NCI-H1048 (cell line): ENCODE results near the gene DPYSL5.
"Not testable (repeated sequence)": the region's sequence is repeated elsewhere in the genome, so short reads cannot be mapped to it uniquely, and the experiment has no call there.

Source experiments
- DNase-seq: peaks from one replicate; lab custom pipeline; 2025; lab: John Stamatoyannopoulos, UW

Gene DPYSL5

GRCh38 chr2:26875065-26875634 is 27.2 kb downstream of the DPYSL5 start:
- no peak for DNase-seq

GRCh38 chr2:26875808-26876207 is 27.9 kb downstream of the DPYSL5 start:
- DNase-seq = no peak

DNA sequence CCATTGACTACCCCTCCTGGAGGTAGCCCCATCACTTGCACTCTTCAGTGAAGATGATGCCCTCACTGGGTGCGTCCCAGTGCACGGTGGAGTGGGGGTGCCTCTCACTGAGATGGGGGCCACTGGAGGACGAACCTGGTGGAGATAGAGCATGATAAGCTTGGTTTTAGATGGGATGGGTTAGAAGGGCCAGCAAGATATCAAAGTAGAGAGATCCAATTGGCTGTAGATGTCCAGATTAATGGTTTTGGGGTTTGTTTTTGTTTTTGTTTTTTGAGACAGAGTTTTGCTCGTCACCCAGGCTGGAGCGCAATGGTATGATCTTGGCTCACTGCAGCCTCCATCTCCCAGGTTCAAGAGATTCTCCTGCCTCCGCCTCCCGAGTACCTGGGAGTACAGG is 28.3 kb downstream of the DPYSL5 start:
- DNase-seq = no peak

GRCh38 chr2:26877276-26877675 is 29.3 kb downstream of the DPYSL5 start:
- DNase-seq = no peak

GRCh38 chr2:26880161-26880560 is 32.2 kb downstream of the DPYSL5 start:
- no peak for DNase-seq

GRCh38 chr2:26880910-26881435 is 33.0 kb downstream of the DPYSL5 start:
- no peak for DNase-seq

DNA sequence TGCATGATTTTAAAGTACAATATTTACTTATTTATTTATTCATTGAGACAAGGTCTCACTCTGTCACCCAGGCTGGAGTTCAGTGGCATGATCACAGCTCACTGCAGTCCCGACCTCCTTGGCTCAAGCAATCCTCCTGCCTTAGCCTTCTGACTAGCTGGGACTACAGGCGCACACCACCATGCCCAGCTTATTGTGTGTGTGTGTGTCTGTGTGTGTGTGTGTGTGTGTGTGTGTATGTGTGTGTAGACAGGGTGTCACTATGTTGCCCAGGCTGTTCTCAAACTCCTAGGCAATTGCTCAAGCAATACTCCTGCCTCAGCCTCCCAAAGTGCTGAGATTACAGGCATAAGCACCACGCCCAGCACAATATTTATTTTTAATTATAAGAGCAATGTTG is 34.3 kb downstream of the DPYSL5 start:
- DNase-seq = not testable (repeated sequence)

DNA sequence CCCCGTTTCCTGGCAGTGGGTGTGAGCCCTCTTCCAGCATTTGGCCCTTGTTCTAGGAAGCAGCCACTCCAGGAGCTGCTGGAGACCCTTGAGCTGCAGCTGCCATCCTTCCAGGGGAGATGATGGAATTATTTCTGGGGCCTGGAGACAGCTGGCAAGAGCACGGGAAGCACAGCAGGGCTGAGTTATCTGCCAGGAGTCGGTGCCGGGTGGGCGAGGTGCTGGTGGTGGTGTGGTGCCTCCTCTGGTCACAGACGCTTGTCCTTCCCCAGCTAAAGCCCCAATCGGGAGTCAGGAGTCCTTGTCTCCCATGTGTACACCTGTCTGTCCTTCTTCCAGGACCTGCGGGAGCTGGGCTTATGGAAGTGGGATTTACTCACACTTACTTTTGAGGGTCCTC is 36.0 kb downstream of the DPYSL5 start:
- DNase-seq = no peak

DNA sequence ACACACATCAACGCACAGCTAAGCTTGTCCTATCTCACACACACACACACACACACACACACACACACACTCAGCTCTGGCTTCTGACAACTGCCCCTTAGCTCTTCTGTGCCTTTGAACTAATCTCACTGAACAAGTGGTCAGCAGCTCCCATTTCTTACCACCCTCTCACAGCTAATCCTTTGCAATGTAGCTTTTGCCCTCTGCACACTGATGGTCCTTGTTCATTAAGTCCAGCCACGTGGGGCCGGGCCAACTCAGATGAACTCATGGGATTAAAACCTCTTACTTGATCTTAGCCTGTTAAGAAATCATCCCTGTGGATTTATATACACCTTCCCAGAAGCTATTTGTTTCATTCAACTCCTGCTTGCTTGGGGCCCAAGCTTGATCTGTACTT is 36.6 kb downstream of the DPYSL5 start:
- DNase-seq = no peak

- DNase-seq = no peak
These were observed 37.9 kb downstream of the DPYSL5 start for GRCh38 chr2:26885651-26886329.

DNA sequence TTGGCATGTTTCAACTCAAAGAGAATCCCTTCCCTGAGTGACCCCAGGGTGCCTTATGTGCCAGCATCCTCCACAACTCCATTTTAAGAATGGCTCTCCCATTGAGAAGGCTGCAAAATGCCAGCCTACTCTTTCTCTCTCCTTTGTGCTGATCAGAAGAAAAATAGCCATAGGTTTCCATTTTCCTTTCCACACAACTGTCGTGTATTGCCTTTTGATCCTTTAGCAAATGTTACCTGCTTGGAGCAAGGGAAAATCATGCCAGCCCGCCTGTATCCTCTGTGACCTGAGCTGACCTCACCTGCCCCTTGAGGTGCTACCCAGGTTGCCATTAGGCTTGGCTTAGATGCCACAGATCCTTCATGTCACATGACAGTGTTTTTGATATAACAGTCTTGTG is 38.8 kb downstream of the DPYSL5 start:
- DNase-seq = no peak

GRCh38 chr2:26887151-26887550 is 39.2 kb downstream of the DPYSL5 start:
- no peak for DNase-seq

DNA sequence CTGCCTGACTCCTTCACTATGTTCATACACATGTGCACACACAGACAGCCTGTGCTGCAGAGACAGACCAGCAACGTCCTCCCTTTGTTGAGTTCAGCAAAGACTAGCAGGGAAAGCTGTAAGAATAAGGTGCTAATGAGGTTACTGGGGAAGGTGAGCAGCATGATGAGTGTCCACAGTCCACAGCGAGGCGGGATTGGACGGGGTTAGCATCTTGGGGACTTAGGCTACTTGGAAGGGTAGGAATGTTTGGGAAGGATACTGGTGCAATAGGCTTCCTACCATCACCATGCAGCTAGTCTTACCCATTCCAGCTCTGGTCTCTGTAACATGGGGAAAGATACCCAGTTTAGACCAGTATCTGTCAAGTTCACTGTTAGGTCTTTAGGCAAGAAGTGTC is 41.9 kb downstream of the DPYSL5 start:
- DNase-seq = no peak

DNA sequence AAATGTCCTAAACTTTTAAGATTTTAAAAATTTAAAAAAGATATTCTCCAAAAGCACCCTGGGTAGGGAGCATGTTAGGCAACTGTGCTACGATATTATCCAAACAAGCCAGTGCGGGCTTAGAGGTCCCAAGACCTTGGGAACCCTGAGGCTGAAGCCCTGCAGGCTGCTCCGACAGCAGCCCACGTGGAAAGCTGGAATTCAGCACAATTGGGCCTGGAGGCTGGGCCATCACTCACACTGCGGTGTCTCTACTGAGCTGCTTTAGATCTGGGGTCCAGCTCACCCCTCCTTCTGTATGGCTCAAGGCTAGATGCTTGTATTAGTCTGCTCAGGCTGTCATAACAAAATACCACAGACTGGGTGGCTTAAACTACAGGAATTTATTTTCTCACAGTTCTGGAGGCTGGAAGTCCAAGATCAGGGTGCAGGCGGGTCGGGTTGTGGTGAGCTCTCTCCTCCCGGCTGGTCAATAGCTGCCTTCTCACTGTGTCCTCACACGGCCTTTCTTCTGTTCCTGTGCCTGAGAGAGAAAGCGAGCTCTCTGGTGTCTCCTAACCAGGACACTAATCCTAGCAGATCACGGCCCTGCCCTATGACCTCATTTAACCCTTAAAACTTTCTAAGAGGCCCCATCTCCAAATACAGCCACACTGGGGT is 42.5 kb downstream of the DPYSL5 start:
- no peak for DNase-seq

DNA sequence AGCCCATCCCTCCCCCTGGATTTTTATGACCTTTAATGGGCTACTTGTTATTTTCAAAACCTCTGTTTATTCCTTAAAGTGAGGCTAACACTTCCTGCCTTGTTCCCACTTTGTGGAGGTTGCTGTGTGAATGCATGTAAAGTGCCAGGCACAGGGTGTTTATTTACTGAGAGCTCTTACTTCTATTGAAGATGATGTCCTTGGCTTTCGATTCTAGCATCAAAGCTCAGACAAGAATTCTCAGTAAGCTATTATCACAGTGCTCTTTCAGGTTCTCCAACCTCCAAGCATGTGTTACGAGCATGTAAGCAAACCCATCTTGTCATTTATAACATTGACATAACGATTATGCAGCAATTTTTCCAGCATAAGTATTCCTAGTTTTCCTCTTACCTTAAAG is 44.2 kb downstream of the DPYSL5 start:
- DNase-seq = no peak

GRCh38 chr2:26892922-26893524 is 45.1 kb downstream of the DPYSL5 start:
- DNase-seq = no peak

GRCh38 chr2:26894136-26894535 is 46.2 kb downstream of the DPYSL5 start:
- DNase-seq = no peak

DNA sequence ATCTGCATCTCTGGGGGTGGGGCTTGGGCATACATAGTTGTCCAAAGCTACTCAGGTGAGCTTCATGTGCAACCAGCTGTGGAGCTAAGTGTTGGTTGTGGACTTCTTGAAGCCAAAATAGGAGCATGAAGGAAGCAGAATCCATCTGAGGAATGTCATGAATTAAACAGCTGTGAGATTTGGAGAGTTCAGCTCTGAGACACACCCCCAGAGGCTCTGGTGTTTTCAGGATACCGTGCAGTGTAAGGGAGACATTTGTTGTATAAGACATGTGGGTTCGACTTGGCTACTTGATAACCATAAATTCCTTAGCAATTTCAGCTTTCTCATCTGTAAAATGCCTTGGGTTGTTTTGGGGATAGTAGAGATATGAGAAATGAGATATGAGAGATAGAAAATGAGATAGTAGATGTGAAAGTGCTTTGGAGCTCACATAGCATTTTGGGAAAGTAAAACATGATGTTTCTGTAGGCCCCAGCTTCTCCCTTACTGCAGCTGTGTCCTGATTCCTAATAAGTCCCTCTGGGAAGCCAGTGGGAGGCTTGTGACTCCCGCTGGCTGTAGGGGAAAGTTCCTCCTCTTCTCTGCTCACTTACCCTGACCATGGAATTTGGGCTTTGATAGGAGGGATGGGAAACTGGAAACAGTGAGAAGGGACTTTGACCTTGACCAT is 50.0 kb downstream of the DPYSL5 start:
- DNase-seq = no peak

- no peak for DNase-seq
These were observed 50.6 kb downstream of the DPYSL5 start for GRCh38 chr2:26898480-26899078.

- no peak for DNase-seq
These were observed 51.7 kb downstream of the DPYSL5 start for GRCh38 chr2:26899500-26900164.

DNA sequence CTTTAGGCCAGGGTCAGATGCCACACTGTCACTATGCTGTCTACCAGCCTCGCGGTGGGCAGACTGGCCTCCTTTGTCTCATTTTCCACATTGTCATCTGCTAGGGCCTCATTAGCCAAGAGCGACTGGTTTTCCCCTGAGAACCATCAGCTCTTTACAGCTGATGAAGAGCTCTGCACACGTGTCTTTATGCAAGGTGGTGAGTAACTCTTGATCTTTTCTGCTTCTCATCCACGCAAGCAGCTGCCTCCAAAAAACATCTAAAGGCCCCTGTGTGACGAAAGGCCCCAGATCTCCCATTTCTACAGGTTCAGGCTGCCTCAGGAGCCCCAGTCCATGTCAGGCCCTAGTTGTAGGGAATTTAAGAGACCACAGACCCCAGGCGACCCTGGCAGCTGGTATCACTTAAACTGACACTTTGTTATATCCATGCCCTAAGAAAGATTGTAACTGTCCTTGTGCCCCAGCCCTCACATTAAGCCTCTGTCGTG is 52.9 kb downstream of the DPYSL5 start:
- no peak for DNase-seq
